Superior temporal gyrus (tissue), 1 donor: ENCODE data around the gene KLHL40.
A peak's percentile ranks its signal among the peaks of the same experiment; 100 is the strongest.
"Not testable (repeated sequence)": the region's sequence is repeated elsewhere in the genome, so short reads cannot be mapped to it uniquely, and the experiment has no call there.

Source experiments
- DNase-seq: peaks from one replicate; pipeline ENCODE4 v3.0.0-alpha.2; 2016; ENCODE audit errors: extremely low spot score

The KLHL40 gene

GRCh38 chr3:42722442-42722841, 37.1 kb downstream of the KLHL40 start:
- not testable (repeated sequence) for DNase-seq

GRCh38 chr3:42723219-42723618, 37.9 kb downstream of the KLHL40 start:
- no peak for DNase-seq

- DNase-seq: peak; percentile 91
Measured at GRCh38 chr3:42725454-42725853, 40.1 kb downstream of the KLHL40 start.

GRCh38 chr3:42728056-42728455, 42.7 kb downstream of the KLHL40 start:
- DNase-seq: no peak

- DNase-seq: peak; percentile 37
Measured at GRCh38 chr3:42728668-42729364, 43.5 kb downstream of the KLHL40 start.

- DNase-seq: peak; percentile 45
Measured at GRCh38 chr3:42729404-42730145, 44.2 kb downstream of the KLHL40 start.

GRCh38 chr3:42730294-42730693, 45.0 kb downstream of the KLHL40 start:
- DNase-seq: no peak

GRCh38 chr3:42730706-42731420, 45.5 kb downstream of the KLHL40 start:
- peak; percentile 12 for DNase-seq

- peak; percentile 20 for DNase-seq
Measured at GRCh38 chr3:42731476-42732195, 46.3 kb downstream of the KLHL40 start.

GRCh38 chr3:42732196-42732828, 47.0 kb downstream of the KLHL40 start:
- peak; percentile 98 for DNase-seq

- no peak for DNase-seq
Measured at GRCh38 chr3:42732829-42733459, 47.6 kb downstream of the KLHL40 start.

- peak; percentile 97 for DNase-seq
Measured at GRCh38 chr3:42733501-42734262, 48.3 kb downstream of the KLHL40 start.

GRCh38 chr3:42734263-42734860, 49.0 kb downstream of the KLHL40 start:
- peak; percentile 36 for DNase-seq

GRCh38 chr3:42735019-42735418, 49.7 kb downstream of the KLHL40 start:
- no peak for DNase-seq

GRCh38 chr3:42735615-42736014, 50.3 kb downstream of the KLHL40 start:
- no peak for DNase-seq

GRCh38 chr3:42736081-42736480, 50.7 kb downstream of the KLHL40 start:
- DNase-seq: no peak

- DNase-seq: no peak
Measured at GRCh38 chr3:42736531-42736930, 51.2 kb downstream of the KLHL40 start.

- DNase-seq: peak; percentile 84
Measured at GRCh38 chr3:42739401-42740158, 54.2 kb downstream of the KLHL40 start.

- DNase-seq: no peak
Measured at GRCh38 chr3:42741796-42742195, 56.5 kb downstream of the KLHL40 start.
